Measurements from ENCODE around the gene MBOAT7.

Gene MBOAT7

DNA sequence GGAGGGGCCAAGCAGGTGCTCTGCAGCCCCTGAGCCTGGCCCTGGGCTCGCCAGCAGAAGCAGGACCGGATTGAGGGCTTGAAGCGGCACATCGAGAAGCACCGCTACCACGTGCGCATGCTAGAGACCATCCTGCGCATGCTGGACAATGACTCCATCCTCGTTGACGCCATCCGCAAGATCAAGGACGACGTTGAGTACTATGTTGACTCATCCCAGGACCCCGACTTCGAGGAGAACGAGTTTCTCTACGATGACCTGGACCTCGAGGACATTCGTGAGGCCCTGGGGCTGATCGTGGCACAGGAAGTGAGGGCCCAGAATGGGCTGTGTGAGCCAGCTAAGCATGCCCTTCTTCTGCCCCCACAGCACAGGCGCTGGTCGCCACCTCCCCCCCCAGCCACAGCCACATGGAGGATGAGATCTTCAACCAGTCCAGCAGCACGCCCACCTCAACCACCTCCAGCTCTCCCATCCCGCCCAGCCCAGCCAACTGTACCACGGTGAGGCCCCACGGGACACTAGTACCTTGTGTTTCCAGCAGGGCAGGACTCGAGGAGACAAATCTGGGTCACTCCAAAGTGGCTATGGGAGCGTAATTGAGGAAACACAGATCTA, 43.7 kb downstream of the MBOAT7 start:
- TF ChIP-seq SPI1 (IDR thresholded peaks at IDR 0.05; ENCODE audit: borderline replicate concordance, low read depth) (no peak), POLR2AphosphoS5 (IDR thresholded peaks at IDR 0.05; ENCODE audit: low read depth) (no peak), GABPA (IDR thresholded peaks at IDR 0.05; ENCODE audit: low read depth) (no peak)
- TF ChIP-seq, protein P1, sequence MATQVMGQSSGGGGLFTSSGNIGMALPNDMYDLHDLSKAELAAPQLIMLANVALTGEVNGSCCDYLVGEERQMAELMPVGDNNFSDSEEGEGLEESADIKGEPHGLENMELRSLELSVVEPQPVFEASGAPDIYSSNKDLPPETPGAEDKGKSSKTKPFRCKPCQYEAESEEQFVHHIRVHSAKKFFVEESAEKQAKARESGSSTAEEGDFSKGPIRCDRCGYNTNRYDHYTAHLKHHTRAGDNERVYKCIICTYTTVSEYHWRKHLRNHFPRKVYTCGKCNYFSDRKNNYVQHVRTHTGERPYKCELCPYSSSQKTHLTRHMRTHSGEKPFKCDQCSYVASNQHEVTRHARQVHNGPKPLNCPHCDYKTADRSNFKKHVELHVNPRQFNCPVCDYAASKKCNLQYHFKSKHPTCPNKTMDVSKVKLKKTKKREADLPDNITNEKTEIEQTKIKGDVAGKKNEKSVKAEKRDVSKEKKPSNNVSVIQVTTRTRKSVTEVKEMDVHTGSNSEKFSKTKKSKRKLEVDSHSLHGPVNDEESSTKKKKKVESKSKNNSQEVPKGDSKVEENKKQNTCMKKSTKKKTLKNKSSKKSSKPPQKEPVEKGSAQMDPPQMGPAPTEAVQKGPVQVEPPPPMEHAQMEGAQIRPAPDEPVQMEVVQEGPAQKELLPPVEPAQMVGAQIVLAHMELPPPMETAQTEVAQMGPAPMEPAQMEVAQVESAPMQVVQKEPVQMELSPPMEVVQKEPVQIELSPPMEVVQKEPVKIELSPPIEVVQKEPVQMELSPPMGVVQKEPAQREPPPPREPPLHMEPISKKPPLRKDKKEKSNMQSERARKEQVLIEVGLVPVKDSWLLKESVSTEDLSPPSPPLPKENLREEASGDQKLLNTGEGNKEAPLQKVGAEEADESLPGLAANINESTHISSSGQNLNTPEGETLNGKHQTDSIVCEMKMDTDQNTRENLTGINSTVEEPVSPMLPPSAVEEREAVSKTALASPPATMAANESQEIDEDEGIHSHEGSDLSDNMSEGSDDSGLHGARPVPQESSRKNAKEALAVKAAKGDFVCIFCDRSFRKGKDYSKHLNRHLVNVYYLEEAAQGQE (IDR thresholded peaks at IDR 0.05; ENCODE audit: insufficient replicate concordance, low read depth): no peak
- TF ChIP-seq, protein P2, sequence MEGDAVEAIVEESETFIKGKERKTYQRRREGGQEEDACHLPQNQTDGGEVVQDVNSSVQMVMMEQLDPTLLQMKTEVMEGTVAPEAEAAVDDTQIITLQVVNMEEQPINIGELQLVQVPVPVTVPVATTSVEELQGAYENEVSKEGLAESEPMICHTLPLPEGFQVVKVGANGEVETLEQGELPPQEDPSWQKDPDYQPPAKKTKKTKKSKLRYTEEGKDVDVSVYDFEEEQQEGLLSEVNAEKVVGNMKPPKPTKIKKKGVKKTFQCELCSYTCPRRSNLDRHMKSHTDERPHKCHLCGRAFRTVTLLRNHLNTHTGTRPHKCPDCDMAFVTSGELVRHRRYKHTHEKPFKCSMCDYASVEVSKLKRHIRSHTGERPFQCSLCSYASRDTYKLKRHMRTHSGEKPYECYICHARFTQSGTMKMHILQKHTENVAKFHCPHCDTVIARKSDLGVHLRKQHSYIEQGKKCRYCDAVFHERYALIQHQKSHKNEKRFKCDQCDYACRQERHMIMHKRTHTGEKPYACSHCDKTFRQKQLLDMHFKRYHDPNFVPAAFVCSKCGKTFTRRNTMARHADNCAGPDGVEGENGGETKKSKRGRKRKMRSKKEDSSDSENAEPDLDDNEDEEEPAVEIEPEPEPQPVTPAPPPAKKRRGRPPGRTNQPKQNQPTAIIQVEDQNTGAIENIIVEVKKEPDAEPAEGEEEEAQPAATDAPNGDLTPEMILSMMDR (IDR thresholded peaks at IDR 0.05; ENCODE audit: insufficient read depth, low read length): no peak
- no peaks in the 10 kb centered on the region for H3K27me3 ChIP-seq (ENCODE audit: insufficient read depth, poor library complexity, severe bottlenecking)
- no peak overlapping the region for H3K27ac ChIP-seq (replicated peaks)
- no peak overlapping the region for H3K4me3 ChIP-seq (replicated peaks; ENCODE audit: insufficient read depth, low read length)
- no peak for DNase-seq (ENCODE audit: low read depth in 1 of 2, low spot score in 1 of 2)

GRCh38 chr19:54142166-54142780, 47.1 kb downstream of the MBOAT7 start:
- Histone ChIP-seq H3K4me3 (replicated peaks; ENCODE audit: insufficient read depth, low read length) (no peak overlapping the region), H3K27me3 (ENCODE audit: insufficient read depth, poor library complexity, severe bottlenecking) (no peaks in the 10 kb centered on the region), H3K27ac (replicated peaks) (no peak overlapping the region)
- DNase-seq (ENCODE audit: low read depth in 1 of 2, low spot score in 1 of 2): no peak
- TF ChIP-seq SPI1 (IDR thresholded peaks at IDR 0.05; ENCODE audit: borderline replicate concordance, low read depth) (no peak), POLR2AphosphoS5 (IDR thresholded peaks at IDR 0.05; ENCODE audit: low read depth) (no peak), GABPA (IDR thresholded peaks at IDR 0.05; ENCODE audit: low read depth) (no peak)
- TF ChIP-seq, protein P1 (IDR thresholded peaks at IDR 0.05; ENCODE audit: insufficient replicate concordance, low read depth): no peak
- TF ChIP-seq, protein P2 (IDR thresholded peaks at IDR 0.05; ENCODE audit: insufficient read depth, low read length): no peak

DNA sequence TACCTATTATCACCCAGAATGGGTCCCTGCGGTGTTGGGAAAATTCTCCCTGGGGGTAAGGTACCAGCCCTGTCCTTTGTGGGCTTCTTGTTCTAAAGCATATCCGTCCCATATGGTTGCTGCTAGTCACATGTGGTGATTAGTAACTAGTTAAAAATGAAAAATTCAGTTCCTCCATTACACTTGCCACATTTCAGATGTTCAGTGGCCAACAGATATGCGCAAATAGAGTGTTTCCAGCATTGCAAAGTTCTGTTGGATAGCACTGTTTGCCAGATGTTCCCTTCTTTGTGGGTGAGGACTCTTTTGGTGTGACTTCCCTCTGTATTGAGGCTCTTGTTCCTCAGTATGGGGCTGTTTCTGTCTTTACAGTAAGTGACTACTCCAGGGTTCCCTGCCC, 48.0 kb downstream of the MBOAT7 start:
- Histone ChIP-seq H3K27me3 (ENCODE audit: insufficient read depth, poor library complexity, severe bottlenecking) (no peaks in the 10 kb centered on the region), H3K27ac (replicated peaks) (no peak overlapping the region), H3K4me3 (replicated peaks; ENCODE audit: insufficient read depth, low read length) (no peak overlapping the region)
- DNase-seq (ENCODE audit: low read depth in 1 of 2, low spot score in 1 of 2): no peak
- TF ChIP-seq GABPA (IDR thresholded peaks at IDR 0.05; ENCODE audit: low read depth): no peak
- TF ChIP-seq, protein P2 (IDR thresholded peaks at IDR 0.05; ENCODE audit: insufficient read depth, low read length): no peak
